Panc1 (cell line): ENCODE measurements around the gene SYCE3.

Experiments
- POLR2AphosphoS5 ChIP-seq: IDR thresholded peaks from 2 replicates; pipeline ENCODE4 v1.6.1; 2012; ENCODE audit warnings: mild to moderate bottlenecking, low read depth, low read length, moderate library complexity
- SIN3A ChIP-seq: IDR thresholded peaks from 2 replicates; pipeline ENCODE4 v1.6.1; 2012; ENCODE audit warnings: low read depth, mild to moderate bottlenecking, low read length, moderate library complexity, borderline replicate concordance; ENCODE audit not compliant: insufficient read depth
- TF ChIP-seq, protein P1 (sequence below): fragments of 450-650 bp; IDR thresholded peaks from 2 replicates; pipeline ENCODE4 v1.5.1; 2017; ENCODE audit warnings: mild to moderate bottlenecking
- TF ChIP-seq, protein P2 (sequence below), 2 experiments: IDR thresholded peaks; 2 replicates each; pipeline ENCODE4 v1.6.1; 2011 to 2012; ENCODE audit warnings: low read depth in 2 of 2, control low read depth in 1 of 2, low read length in 1 of 2, mild to moderate bottlenecking in 1 of 2, moderate library complexity in 1 of 2; ENCODE audit not compliant: insufficient read depth in 1 of 2

DNA sequence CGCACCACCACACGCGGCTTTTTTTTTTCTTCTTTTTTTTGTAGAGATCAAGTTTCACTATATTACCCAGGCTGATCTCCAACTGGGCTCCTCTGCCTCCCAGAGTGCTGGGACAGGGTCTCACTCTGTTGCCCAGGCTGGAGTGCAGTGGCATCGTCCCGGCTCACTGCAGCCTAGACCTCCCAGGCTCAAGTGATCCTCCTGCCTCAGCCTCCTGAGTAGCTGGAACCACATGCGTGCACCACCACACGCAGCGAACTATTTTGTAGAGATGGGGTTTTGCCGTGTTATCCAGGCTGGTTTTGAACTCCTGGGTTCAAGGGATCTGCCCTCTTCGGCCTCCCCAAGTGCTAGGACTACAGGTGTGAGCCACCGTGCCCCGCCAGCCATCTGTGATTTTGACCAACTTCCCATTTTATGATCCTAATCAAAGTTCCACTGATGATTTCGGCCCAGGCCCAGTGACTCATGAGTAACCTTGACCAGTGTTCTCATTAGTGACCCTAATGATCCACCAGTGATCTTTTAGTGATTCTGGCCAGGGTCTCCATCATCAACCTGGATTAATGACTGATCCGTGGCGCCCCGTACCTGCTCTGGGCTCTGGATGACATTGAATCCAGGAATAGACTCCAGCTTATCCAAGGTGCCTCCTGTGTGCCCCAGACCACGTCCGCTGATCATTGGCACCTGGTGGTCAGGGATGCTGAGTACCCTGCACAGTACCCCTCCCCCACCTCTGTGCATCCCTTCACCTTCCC, 34.6 kb downstream of the SYCE3 start:
- TF ChIP-seq, protein P1, sequence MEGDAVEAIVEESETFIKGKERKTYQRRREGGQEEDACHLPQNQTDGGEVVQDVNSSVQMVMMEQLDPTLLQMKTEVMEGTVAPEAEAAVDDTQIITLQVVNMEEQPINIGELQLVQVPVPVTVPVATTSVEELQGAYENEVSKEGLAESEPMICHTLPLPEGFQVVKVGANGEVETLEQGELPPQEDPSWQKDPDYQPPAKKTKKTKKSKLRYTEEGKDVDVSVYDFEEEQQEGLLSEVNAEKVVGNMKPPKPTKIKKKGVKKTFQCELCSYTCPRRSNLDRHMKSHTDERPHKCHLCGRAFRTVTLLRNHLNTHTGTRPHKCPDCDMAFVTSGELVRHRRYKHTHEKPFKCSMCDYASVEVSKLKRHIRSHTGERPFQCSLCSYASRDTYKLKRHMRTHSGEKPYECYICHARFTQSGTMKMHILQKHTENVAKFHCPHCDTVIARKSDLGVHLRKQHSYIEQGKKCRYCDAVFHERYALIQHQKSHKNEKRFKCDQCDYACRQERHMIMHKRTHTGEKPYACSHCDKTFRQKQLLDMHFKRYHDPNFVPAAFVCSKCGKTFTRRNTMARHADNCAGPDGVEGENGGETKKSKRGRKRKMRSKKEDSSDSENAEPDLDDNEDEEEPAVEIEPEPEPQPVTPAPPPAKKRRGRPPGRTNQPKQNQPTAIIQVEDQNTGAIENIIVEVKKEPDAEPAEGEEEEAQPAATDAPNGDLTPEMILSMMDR: no peak
- TF ChIP-seq SIN3A (no peak), POLR2AphosphoS5 (no peak)
- TF ChIP-seq, protein P2, sequence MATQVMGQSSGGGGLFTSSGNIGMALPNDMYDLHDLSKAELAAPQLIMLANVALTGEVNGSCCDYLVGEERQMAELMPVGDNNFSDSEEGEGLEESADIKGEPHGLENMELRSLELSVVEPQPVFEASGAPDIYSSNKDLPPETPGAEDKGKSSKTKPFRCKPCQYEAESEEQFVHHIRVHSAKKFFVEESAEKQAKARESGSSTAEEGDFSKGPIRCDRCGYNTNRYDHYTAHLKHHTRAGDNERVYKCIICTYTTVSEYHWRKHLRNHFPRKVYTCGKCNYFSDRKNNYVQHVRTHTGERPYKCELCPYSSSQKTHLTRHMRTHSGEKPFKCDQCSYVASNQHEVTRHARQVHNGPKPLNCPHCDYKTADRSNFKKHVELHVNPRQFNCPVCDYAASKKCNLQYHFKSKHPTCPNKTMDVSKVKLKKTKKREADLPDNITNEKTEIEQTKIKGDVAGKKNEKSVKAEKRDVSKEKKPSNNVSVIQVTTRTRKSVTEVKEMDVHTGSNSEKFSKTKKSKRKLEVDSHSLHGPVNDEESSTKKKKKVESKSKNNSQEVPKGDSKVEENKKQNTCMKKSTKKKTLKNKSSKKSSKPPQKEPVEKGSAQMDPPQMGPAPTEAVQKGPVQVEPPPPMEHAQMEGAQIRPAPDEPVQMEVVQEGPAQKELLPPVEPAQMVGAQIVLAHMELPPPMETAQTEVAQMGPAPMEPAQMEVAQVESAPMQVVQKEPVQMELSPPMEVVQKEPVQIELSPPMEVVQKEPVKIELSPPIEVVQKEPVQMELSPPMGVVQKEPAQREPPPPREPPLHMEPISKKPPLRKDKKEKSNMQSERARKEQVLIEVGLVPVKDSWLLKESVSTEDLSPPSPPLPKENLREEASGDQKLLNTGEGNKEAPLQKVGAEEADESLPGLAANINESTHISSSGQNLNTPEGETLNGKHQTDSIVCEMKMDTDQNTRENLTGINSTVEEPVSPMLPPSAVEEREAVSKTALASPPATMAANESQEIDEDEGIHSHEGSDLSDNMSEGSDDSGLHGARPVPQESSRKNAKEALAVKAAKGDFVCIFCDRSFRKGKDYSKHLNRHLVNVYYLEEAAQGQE (IDR thresholded peaks at IDR 0.05; ENCODE audit: insufficient read depth in 1 of 2, low read depth in 2 of 2, low read length in 1 of 2): no peak
